Sigmoid colon (tissue), 7 donors: Measurements from ENCODE around the gene ARHGAP25. TPM values are rescaled to one million over a fixed set of nuclear protein-coding genes. Genes with fewer than 3 reads are reported as not detected.

ENCODE experiments used
- DNase-seq: peaks from one replicate; pipeline ENCODE4 v3.0.0-alpha.2; 2019
- H3K27ac ChIP-seq, 4 donors: fragments of 200-600 bp; sonication (generic); one replicate each; pipeline ENCODE4 v1.5.1; 2016 to 2019; ENCODE audit warnings: mild to moderate bottlenecking in 1 of 4
- H3K27me3 ChIP-seq, 3 donors: fragments of 200-600 bp; sonication (generic); one replicate each; pipeline ENCODE4 v1.5.1; 2019; ENCODE audit warnings: mild to moderate bottlenecking in 1 of 3
- H3K36me3 ChIP-seq, 4 donors: fragments of 200-600 bp; sonication (generic); one replicate each; pipeline ENCODE4 v1.5.1; 2016 to 2019
- H3K4me1 ChIP-seq, 4 donors: fragments of 200-600 bp; sonication (generic); one replicate each; pipeline ENCODE4 v1.5.1; 2017 to 2019
- H3K4me3 ChIP-seq, 4 donors: fragments of 200-600 bp; sonication (generic); one replicate each; pipeline ENCODE4 v1.5.1; 2017 to 2019; ENCODE audit warnings: mild to moderate bottlenecking in 2 of 4, moderate library complexity in 1 of 4
- H3K9me3 ChIP-seq, 4 donors: fragments of 200-600 bp in 3 of 4; sonication (generic) in 3 of 4; one replicate each; pipeline versions ENCODE4 v1.5.1 to v1.6.1; 2013 to 2019
- EP300 ChIP-seq, 4 donors: sonication (generic); formaldehyde crosslinking; IDR thresholded peaks; one replicate each; pipeline ENCODE4 v1.6.1; 2017; ENCODE audit warnings: antibody characterized with exemption in 4 of 4
- POLR2A ChIP-seq, 2 donors: fragments of 450-650 bp; IDR thresholded peaks; one replicate each; pipeline ENCODE4 v1.6.1; 2016; ENCODE audit warnings: antibody characterized with exemption in 2 of 2, mild to moderate bottlenecking in 2 of 2, moderate library complexity in 2 of 2
- POLR2AphosphoS5 ChIP-seq, 4 donors: sonication (generic); formaldehyde crosslinking; IDR thresholded peaks; one replicate each; pipeline ENCODE4 v1.6.1; 2017; ENCODE audit warnings: antibody characterized with exemption in 4 of 4
- WGBS, 2 donors: extraction: QIAGEN DNeasy Blood & Tissue Kit; methylation state at CpG; one replicate each; pipeline ENCODE4 v1.1.7; 2013; 5-methylcytosine and 5-hydroxymethylcytosine counted together
- intact Hi-C: fragments of 100-400 bp; cut with DNase I; formaldehyde crosslinking; loops from one replicate; pipeline ENCODE4 v1.15.1; 2023
- polyA plus RNA-seq, 3 donors: library from polyadenylated mRNA; stranded (reverse); fragments of 200-250 nt; gene quantifications; one replicate each; pipeline ENCODE4 v1.2.3, GENCODE V29; 2013
- total RNA-seq, 4 donors: library from RNA; depleted of rRNA; stranded (reverse); fragments of >200 nt; gene quantifications; one replicate each; pipeline ENCODE4 v1.1.0, GENCODE V29; 2016
- TF ChIP-seq, protein P1 (sequence below), 4 experiments: fragments of 450-650 bp in 3 of 4; fragments of 200-600 bp in 1 of 4; IDR thresholded peaks; one replicate each; pipeline ENCODE4 v1.5.1; 2016 to 2019; ENCODE audit warnings: antibody characterized with exemption in 4 of 4, mild to moderate bottlenecking in 3 of 4, moderate library complexity in 2 of 4
- donor health status: healthy with polysubstance abuse.
- donor health status: Bipolar disorder and iron deficiency.
- donor health status: healthy.

ARHGAP25 gene
- total and polyA plus RNA-seq, 7 donors = 2.6 to 18.1 (median 5.8) TPM

DNA sequence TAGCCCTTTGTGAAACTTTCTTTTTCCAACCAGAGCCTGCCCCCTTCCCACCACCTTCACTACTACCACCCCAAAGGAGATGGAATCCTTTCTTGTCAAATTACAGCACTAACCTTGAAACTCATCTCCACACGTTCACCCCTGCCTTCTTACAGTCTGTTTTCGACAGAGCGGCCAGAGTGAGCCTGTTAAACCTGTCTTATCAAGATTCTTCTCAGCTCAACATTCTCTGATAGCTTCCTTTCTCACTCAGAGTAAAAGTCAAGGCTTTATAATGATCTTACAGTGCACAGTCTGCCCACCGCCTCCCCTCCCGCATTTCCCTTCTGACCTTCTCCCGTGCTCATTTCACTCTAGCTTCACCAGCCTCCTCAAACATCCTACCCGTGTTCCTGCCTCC is 56.0 kb downstream of the ARHGAP25 start:
- H3K36me3 ChIP-seq = no peaks in the 10 kb centered on the region
- no peaks in the 10 kb centered on the region for H3K4me1 ChIP-seq
- H3K9me3 ChIP-seq = no peaks in the 10 kb centered on the region
- no peak overlapping the region for H3K27ac ChIP-seq
- no peak for TF ChIP-seq POLR2AphosphoS5 (IDR thresholded peaks at IDR 0.05)
- no peak for TF ChIP-seq EP300 (IDR thresholded peaks at IDR 0.05)
- TF ChIP-seq POLR2A (IDR thresholded peaks at IDR 0.05) = no peak
- TF ChIP-seq, protein P1, sequence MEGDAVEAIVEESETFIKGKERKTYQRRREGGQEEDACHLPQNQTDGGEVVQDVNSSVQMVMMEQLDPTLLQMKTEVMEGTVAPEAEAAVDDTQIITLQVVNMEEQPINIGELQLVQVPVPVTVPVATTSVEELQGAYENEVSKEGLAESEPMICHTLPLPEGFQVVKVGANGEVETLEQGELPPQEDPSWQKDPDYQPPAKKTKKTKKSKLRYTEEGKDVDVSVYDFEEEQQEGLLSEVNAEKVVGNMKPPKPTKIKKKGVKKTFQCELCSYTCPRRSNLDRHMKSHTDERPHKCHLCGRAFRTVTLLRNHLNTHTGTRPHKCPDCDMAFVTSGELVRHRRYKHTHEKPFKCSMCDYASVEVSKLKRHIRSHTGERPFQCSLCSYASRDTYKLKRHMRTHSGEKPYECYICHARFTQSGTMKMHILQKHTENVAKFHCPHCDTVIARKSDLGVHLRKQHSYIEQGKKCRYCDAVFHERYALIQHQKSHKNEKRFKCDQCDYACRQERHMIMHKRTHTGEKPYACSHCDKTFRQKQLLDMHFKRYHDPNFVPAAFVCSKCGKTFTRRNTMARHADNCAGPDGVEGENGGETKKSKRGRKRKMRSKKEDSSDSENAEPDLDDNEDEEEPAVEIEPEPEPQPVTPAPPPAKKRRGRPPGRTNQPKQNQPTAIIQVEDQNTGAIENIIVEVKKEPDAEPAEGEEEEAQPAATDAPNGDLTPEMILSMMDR (IDR thresholded peaks at IDR 0.05) = no peak
- DNase-seq = no peak
- intact Hi-C loops = no loop called here
- H3K4me3 ChIP-seq = no peak overlapping the region
- 76% methylated on average over 7 of the region's 7 CpGs for WGBS, 2 donors
- H3K27me3 ChIP-seq = no peaks in the 10 kb centered on the region

DNA sequence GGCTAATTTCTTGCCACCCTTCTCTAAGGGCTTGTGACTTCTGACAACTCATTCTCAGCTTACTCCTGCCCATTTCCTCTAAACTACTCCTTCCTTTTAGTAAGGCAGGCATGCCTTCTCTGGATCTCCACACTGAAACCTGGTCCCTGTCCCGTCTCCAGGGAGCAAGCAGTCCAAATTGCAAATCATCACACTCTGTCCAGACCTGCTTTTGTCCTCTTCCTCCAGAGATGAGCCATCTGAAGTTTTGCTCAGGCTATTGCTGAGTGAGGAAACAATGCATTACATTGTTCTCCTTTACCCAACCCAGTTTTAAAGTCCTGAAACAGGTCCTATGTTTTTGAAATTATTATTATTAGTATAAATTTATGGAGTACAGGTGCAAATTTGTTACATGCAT is 57.3 kb downstream of the ARHGAP25 start:
- Histone ChIP-seq H3K27me3 (no peaks in the 10 kb centered on the region), H3K27ac (no peak overlapping the region), H3K9me3 (no peaks in the 10 kb centered on the region), H3K36me3 (no peaks in the 10 kb centered on the region), H3K4me1 (no peaks in the 10 kb centered on the region), H3K4me3 (no peak overlapping the region)
- TF ChIP-seq POLR2AphosphoS5 (IDR thresholded peaks at IDR 0.05) (no peak), POLR2A (IDR thresholded peaks at IDR 0.05) (no peak), EP300 (IDR thresholded peaks at IDR 0.05) (no peak)
- TF ChIP-seq, protein P1 (IDR thresholded peaks at IDR 0.05) = no peak
- no peak for DNase-seq
- intact Hi-C loops = no loop called here
- WGBS, 2 donors = 32 to 69% methylated on average over 1 of the region's 1 CpG

DNA sequence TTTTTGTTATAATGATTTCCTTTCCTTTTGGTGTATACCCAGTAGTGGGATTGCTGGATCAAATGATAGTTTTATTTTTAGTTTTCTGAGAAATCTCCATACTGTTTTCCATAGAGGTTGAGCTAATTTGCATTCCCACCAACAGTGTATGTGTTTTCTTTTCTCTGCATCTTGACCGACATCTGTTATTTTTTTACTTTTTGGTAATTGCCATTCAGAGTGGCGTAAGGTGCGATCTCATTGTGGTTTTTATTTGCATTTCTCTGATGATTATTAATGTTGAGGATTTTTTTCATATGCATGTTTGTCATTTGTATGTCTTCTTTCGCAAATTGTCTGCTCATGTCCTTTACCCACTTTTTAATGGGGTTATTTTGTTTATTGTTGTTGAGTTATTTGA is 58.1 kb downstream of the ARHGAP25 start:
- no peak overlapping the region for H3K4me3 ChIP-seq
- intact Hi-C loops = no loop called here
- WGBS, 2 donors = 84 to 94% methylated on average over 4 of the region's 4 CpGs
- TF ChIP-seq POLR2AphosphoS5 (IDR thresholded peaks at IDR 0.05) (no peak), POLR2A (IDR thresholded peaks at IDR 0.05) (no peak), EP300 (IDR thresholded peaks at IDR 0.05) (no peak)
- TF ChIP-seq, protein P1 (IDR thresholded peaks at IDR 0.05) = no peak
- no peaks in the 10 kb centered on the region for H3K9me3 ChIP-seq
- DNase-seq = no peak
- H3K27me3 ChIP-seq = no peaks in the 10 kb centered on the region
- no peak overlapping the region for H3K27ac ChIP-seq
- H3K36me3 ChIP-seq = no peaks in the 10 kb centered on the region
- H3K4me1 ChIP-seq = no peaks in the 10 kb centered on the region

- WGBS, 2 donors = 78% methylated on average over 3 of the region's 3 CpGs
- H3K27ac ChIP-seq = no peak overlapping the region
- intact Hi-C loops = no loop called here
- H3K9me3 ChIP-seq = no peaks in the 10 kb centered on the region
- no peak for DNase-seq
- no peaks in the 10 kb centered on the region for H3K36me3 ChIP-seq
- no peaks in the 10 kb centered on the region for H3K4me1 ChIP-seq
- H3K4me3 ChIP-seq = no peak overlapping the region
- TF ChIP-seq EP300 (IDR thresholded peaks at IDR 0.05) = no peak
- TF ChIP-seq POLR2AphosphoS5 (IDR thresholded peaks at IDR 0.05) = no peak
- TF ChIP-seq POLR2A (IDR thresholded peaks at IDR 0.05) = no peak
- TF ChIP-seq, protein P1 (IDR thresholded peaks at IDR 0.05) = no peak
- no peaks in the 10 kb centered on the region for H3K27me3 ChIP-seq
Observed at GRCh38 chr2:68796295-68796905, 61.8 kb downstream of the ARHGAP25 start.

GRCh38 chr2:68798569-68798968 is 64.0 kb downstream of the ARHGAP25 start:
- H3K4me3 ChIP-seq = no peak overlapping the region
- no peak for TF ChIP-seq POLR2A (IDR thresholded peaks at IDR 0.05)
- TF ChIP-seq, protein P1 (IDR thresholded peaks at IDR 0.05) = no peak
- TF ChIP-seq POLR2AphosphoS5 (IDR thresholded peaks at IDR 0.05) = no peak
- TF ChIP-seq EP300 (IDR thresholded peaks at IDR 0.05) = no peak
- H3K27me3 ChIP-seq = no peaks in the 10 kb centered on the region
- no peak overlapping the region for H3K27ac ChIP-seq
- no peaks in the 10 kb centered on the region for H3K4me1 ChIP-seq
- no peaks in the 10 kb centered on the region for H3K36me3 ChIP-seq
- no peaks in the 10 kb centered on the region for H3K9me3 ChIP-seq
- no peak for DNase-seq
- intact Hi-C loops = no loop called here
